ENCODE results near the gene LAMA3. TPM values are rescaled to one million over a fixed set of nuclear protein-coding genes. Genes with fewer than 3 reads are reported as not detected.
"Not testable (repeated sequence)": the region's sequence is repeated elsewhere in the genome, so short reads cannot be mapped to it uniquely, and the experiment has no call there.

LAMA3 gene
- total and polyA plus RNA-seq, 5 experiments from 2014 or later: not detected

GRCh38 chr18:23702606-23703005, 13.4 kb downstream of the LAMA3 start:
- peaks cover 0 to 5% (median 0%) of the 10 kb centered on the region in 3 donors for H3K36me3 Mint-ChIP-seq
- peaks cover 0 to 5% (median 2%) of the 10 kb centered on the region in 9 donors for H3K9me3 Mint-ChIP-seq
- peaks cover 7 to 14% (median 12%) of the 10 kb centered on the region in 5 donors for H3K27me3 Mint-ChIP-seq

GRCh38 chr18:23703057-23703986, 14.1 kb downstream of the LAMA3 start:
- DNase-seq: peak in 4 of 10 donors; percentile 17 to 46 (median 35)
- Mint-ChIP-seq H3K36me3 (peaks cover 0 to 8% (median 0%) of the 10 kb centered on the region in 3 donors), H3K27me3 (peaks cover 7 to 14% (median 12%) of the 10 kb centered on the region in 5 donors), H3K27ac (peak overlapping the region in 1 of 10 donors; percentile 11), H3K4me1 (peaks cover 0 to 2% (median 0%) of the 10 kb centered on the region in 4 donors), H3K4me3 (no peak overlapping the region), H3K9me3 (peaks cover 0 to 12% (median 5%) of the 10 kb centered on the region in 9 donors)
- POLR2A ChIA-PET: no interaction called here
- ATAC-seq: peak; percentile 41 to 68

More at GRCh38 chr18:23702606-23703005, 13.4 kb downstream of the LAMA3 start:
- POLR2A ChIA-PET: no interaction called here
- ATAC-seq (no peak), DNase-seq (no peak)
- Mint-ChIP-seq H3K27ac (peak overlapping the region in 1 of 10 donors; percentile 11), H3K4me1 (peaks cover 0 to 2% (median 0%) of the 10 kb centered on the region in 4 donors), H3K4me3 (no peak overlapping the region)

DNA sequence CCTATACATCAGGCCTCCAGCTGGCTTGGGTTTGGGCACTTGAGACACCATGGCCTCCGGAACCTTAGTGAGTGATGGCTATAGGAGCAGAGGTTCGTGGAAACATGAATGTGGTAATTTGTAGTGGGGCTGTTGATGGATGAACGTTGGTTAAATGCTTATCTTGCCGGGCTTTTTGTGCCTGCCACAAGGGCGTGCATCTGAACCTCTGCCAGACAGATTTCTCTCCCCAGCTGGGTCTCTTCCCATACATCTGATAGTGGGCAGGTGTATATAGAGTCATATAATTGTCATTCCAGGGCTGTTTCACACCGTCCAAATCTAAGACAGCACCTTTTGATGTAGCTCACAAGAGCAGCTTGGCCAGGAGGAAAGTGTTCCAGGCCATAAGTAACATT, 14.7 kb downstream of the LAMA3 start:
- no peak overlapping the region for H3K4me3 Mint-ChIP-seq

GRCh38 chr18:23704806-23705205, 15.6 kb downstream of the LAMA3 start:
- no peak for ATAC-seq
- POLR2A ChIA-PET: no interaction called here
- Mint-ChIP-seq H3K27me3 (peaks cover 9 to 14% (median 14%) of the 10 kb centered on the region in 5 donors), H3K4me3 (no peak overlapping the region), H3K9me3 (peaks cover 0 to 12% (median 5%) of the 10 kb centered on the region in 9 donors), H3K27ac (no peak overlapping the region), H3K4me1 (peaks cover 0 to 2% (median 0%) of the 10 kb centered on the region in 4 donors), H3K36me3 (peaks cover 0 to 8% (median 2%) of the 10 kb centered on the region in 3 donors)
- DNase-seq: no peak

More for the DNA sequence above, 14.7 kb downstream of the LAMA3 start:
- Mint-ChIP-seq H3K36me3 (peaks cover 0 to 8% (median 0%) of the 10 kb centered on the region in 3 donors), H3K27ac (no peak overlapping the region), H3K27me3 (peaks cover 7 to 14% (median 11%) of the 10 kb centered on the region in 5 donors), H3K9me3 (peaks cover 0 to 12% (median 5%) of the 10 kb centered on the region in 9 donors), H3K4me1 (peaks cover 0 to 2% (median 0%) of the 10 kb centered on the region in 4 donors)
- DNase-seq: no peak
- no peak for ATAC-seq
- POLR2A ChIA-PET: no interaction called here

- peaks cover 3 to 17% (median 6%) of the 10 kb centered on the region in 5 donors for H3K27me3 Mint-ChIP-seq
These were observed 17.9 kb downstream of the LAMA3 start for GRCh38 chr18:23706971-23707640.

DNA sequence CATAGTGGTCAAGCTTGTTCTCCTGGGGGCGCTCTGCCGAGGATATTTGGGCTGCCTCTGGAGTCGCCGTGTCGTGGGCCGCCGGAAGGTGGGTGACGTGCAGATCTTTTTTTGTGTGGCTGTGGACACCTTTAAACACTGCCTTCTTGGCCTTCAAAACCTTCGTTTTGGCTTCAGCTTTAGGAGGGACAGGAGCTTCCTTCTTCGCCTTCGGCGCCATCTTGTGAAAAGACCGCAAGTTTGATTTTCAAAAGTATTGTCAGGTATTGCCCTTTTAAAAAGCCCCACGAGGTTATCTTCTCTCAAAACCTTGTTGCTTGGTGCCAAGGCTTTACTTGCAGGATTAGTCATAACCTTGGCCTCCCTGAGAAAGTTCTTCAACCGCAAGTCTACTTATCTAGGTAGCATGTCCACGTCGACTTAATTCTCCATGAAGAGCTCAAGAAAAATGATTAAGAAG, 20.8 kb downstream of the LAMA3 start:
- Mint-ChIP-seq H3K27ac (no peak overlapping the region), H3K4me3 (no peak overlapping the region), H3K4me1 (peaks cover 10 to 18% (median 16%) of the 10 kb centered on the region in 4 donors), H3K27me3 (peaks cover under 1 to 8% (median 2%) of the 10 kb centered on the region in 5 donors), H3K9me3 (peaks cover 0 to 12% (median 5%) of the 10 kb centered on the region in 9 donors), H3K36me3 (peaks cover 0 to 8% (median 4%) of the 10 kb centered on the region in 3 donors)
- POLR2A ChIA-PET: no interaction called here
- DNase-seq: no peak
- no peak for ATAC-seq

More at GRCh38 chr18:23706971-23707640, 17.9 kb downstream of the LAMA3 start:
- DNase-seq (no peak), ATAC-seq (no peak)
- no peak overlapping the region for H3K4me3 Mint-ChIP-seq
- peaks cover 2 to 4% (median 3%) of the 10 kb centered on the region in 4 donors for H3K4me1 Mint-ChIP-seq
- peaks cover 0 to 8% (median 4%) of the 10 kb centered on the region in 3 donors for H3K36me3 Mint-ChIP-seq
- POLR2A ChIA-PET: no interaction called here
- H3K27ac Mint-ChIP-seq: peak overlapping the region in 1 of 10 donors; percentile 65
- H3K9me3 Mint-ChIP-seq: peaks cover 0 to 12% (median 5%) of the 10 kb centered on the region in 9 donors

DNA sequence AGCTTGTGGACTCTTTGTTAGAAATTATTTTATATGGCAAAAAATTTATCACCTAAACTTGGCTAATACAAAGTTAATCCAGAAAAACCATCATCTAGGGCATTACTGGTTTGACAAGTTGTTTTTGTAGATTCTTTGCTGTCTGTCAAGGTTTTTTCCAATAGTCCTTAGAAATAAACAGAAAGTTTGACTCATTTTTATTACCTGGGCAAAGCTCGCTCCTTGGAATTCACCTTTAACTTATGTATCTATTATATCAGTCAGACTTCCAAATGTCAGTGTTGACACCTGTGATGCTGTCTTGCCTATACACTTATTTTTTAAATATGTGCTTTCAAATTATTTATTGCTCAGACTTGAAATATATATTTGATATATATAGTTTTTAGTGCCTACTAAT, 21.7 kb downstream of the LAMA3 start:
- ATAC-seq: no peak
- peaks cover 0 to 8% (median 4%) of the 10 kb centered on the region in 3 donors for H3K36me3 Mint-ChIP-seq
- peaks cover 10 to 18% (median 16%) of the 10 kb centered on the region in 4 donors for H3K4me1 Mint-ChIP-seq
- peaks cover 0 to 8% (median 2%) of the 10 kb centered on the region in 5 donors for H3K27me3 Mint-ChIP-seq
- no peak overlapping the region for H3K4me3 Mint-ChIP-seq
- H3K9me3 Mint-ChIP-seq: peaks cover 0 to 12% (median 5%) of the 10 kb centered on the region in 9 donors
- POLR2A ChIA-PET: no interaction called here
- no peak for DNase-seq
- no peak overlapping the region for H3K27ac Mint-ChIP-seq

DNA sequence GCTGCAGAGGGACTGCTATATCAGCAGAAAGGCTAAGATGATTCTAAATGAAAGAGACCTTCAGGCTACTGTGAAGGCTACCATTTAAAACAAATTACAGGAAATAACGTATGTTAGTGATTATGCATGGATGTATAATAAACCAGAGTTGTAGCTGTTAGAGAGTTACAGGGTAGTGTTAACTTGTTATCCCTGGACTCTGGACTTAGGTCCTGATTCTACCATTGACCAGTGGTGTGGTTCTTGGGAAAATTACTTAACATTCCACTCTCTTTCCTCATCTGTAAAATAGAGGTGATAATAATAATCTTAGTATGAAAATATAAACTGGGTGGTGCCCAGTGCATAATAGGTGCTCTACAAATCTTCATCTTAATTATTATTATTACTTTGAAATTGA, 22.2 kb downstream of the LAMA3 start:
- Mint-ChIP-seq H3K27me3 (peaks cover 0 to 8% (median 2%) of the 10 kb centered on the region in 5 donors), H3K36me3 (peaks cover 0 to 8% (median 4%) of the 10 kb centered on the region in 3 donors), H3K4me3 (no peak overlapping the region), H3K27ac (no peak overlapping the region), H3K9me3 (peaks cover 0 to 12% (median 5%) of the 10 kb centered on the region in 9 donors), H3K4me1 (peaks cover 10 to 18% (median 16%) of the 10 kb centered on the region in 4 donors)
- POLR2A ChIA-PET: interaction anchor here (0.8 kb wide), 1 partner anchor 138 kb away, joined by 4 read pairs; no protein-coding TSS in a partner anchor
- DNase-seq (no peak), ATAC-seq (no peak)

DNA sequence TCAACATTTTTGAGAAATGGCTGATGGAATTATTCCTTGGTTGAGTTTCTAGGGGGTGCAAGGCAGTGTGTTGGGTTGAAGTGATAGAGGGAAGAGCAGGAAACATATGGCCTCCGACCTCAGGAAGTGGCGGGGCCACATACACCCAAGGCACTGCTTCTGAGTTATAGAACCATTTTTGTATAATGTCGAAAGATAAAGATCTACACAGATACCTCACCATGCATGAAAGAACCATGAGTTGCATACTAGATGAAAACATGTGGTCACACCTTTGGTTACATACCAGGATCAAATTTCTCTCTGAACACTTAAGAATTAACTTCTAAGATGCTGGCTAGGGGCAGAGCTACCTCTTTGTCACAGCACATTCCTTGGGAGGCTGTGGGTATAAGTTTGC, 23.2 kb downstream of the LAMA3 start:
- Mint-ChIP-seq H3K27ac (peak overlapping the region in 6 of 10 donors; percentile 0 to 77 (median 24)), H3K4me3 (peak overlapping the region in 6 of 10 donors; percentile 3 to 63 (median 22)), H3K36me3 (peaks cover 0 to 4% (median 3%) of the 10 kb centered on the region in 3 donors), H3K4me1 (peaks cover 10 to 18% (median 16%) of the 10 kb centered on the region in 4 donors), H3K9me3 (peaks cover 0 to 7% (median 4%) of the 10 kb centered on the region in 9 donors), H3K27me3 (peaks cover 0 to 8% (median 2%) of the 10 kb centered on the region in 5 donors)
- POLR2A ChIA-PET: no interaction called here
- DNase-seq: peak in 4 of 10 donors; percentile 8 to 67 (median 54)
- peak; percentile 62 to 93 for ATAC-seq

DNA sequence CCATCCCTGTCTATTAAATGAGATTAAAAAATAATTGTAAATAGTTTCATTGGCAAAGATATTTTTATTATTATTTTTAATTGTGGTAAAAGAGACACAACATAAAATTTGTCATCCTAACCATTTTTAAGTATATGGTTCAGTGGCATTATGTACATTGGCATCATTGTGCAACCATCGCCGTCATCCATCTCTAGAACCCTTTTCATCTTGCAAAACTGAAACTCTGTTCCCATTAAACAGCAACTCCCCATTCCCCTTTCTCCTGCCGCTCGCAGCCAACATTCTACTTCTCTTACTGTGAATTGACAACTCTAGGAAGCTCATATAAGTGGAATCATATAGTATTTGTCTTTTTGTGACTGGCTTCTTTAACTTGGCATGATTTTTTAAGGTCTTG, 25.3 kb downstream of the LAMA3 start:
- POLR2A ChIA-PET: no interaction called here

DNA sequence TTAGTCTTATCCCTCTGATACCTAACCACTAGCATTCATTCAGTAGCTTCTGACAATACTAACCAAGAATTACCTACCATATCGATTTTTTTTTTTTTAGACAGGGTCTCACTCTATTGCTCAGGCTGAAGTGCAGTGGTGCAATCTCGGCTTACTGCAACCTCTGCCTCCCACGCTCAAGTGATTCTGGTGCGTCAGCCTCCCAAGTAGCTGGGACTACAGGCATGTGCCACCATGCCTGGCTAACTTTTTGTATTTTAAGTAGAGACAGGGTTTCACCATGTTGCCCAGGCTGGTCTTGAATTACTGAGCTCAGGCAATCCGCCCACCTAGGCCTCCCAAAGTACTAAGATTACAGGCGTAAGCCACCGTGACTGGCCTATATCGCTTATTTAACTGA, 26.8 kb downstream of the LAMA3 start:
- POLR2A ChIA-PET, H3K27ac Mint-ChIP-seq, H3K36me3 Mint-ChIP-seq, DNase-seq, H3K27me3 Mint-ChIP-seq, H3K9me3 Mint-ChIP-seq, ATAC-seq, H3K4me3 Mint-ChIP-seq: not testable (repeated sequence)
- H3K4me1 Mint-ChIP-seq: peaks cover 10 to 18% (median 16%) of the 10 kb centered on the region in 4 donors

More for the DNA sequence above, 25.3 kb downstream of the LAMA3 start:
- DNase-seq (no peak), ATAC-seq (no peak)
- Mint-ChIP-seq H3K27ac (no peak overlapping the region), H3K4me3 (no peak overlapping the region), H3K27me3 (peaks cover 0 to 13% (median 2%) of the 10 kb centered on the region in 5 donors), H3K9me3 (no peaks in the 10 kb centered on the region), H3K36me3 (peaks cover 0 to 4% (median 0%) of the 10 kb centered on the region in 3 donors), H3K4me1 (peaks cover 10 to 18% (median 16%) of the 10 kb centered on the region in 4 donors)

GRCh38 chr18:23716516-23716915, 27.3 kb downstream of the LAMA3 start:
- Mint-ChIP-seq H3K27me3 (peaks cover 0 to 13% (median under 1%) of the 10 kb centered on the region in 5 donors), H3K4me1 (peaks cover 10 to 18% (median 16%) of the 10 kb centered on the region in 4 donors), H3K27ac (no peak overlapping the region), H3K36me3 (no peaks in the 10 kb centered on the region), H3K9me3 (no peaks in the 10 kb centered on the region), H3K4me3 (no peak overlapping the region)
- DNase-seq (no peak), ATAC-seq (no peak)
- POLR2A ChIA-PET: no interaction called here
